A549 (cell line): ENCODE data around the gene RNU4-1. TPM values are rescaled to one million over a fixed set of nuclear protein-coding genes. Genes with fewer than 3 reads are reported as not detected.
A peak's percentile ranks its signal among the peaks of the same experiment; 100 is the strongest.
"Not testable (repeated sequence)": the region's sequence is repeated elsewhere in the genome, so short reads cannot be mapped to it uniquely, and the experiment has no call there.

Source experiments
- ATAC-seq, 2 experiments: fragments of 200-7000 bp in 1 of 2; fragments of >200 bp in 1 of 2; cut with Nextera tagmentation in 1 of 2; cut with Tn5 transposase in 1 of 2; 3 replicates each; pipeline versions ENCODE4 v1.8.0 to v1.9.1; 2018 to 2020; ENCODE audit warnings: mild to moderate bottlenecking in 1 of 2, moderate library complexity in 1 of 2
- CTCF ChIA-PET: fragments of 300-600 bp; sonication (Branson Sonifier 250); formaldehyde crosslinking; extraction: SDS; loops from one replicate; lab custom pipeline; 2021; ENCODE audit warnings: antibody characterized with exemption, inconsistent platforms; lab: Yijun Ruan, JAX
- POLR2A ChIA-PET: fragments of 350-600 bp; formaldehyde crosslinking; extraction: SDS; loops from one replicate; lab custom pipeline; 2021; ENCODE audit warnings: antibody characterized with exemption, inconsistent platforms; lab: Yijun Ruan, JAX
- DNase-seq, 2 experiments: peaks; one replicate each; pipeline versions ENCODE4 v3.0.0 to v3.0.0-alpha.2; 2011 to 2016; ENCODE audit warnings: low read depth in 1 of 2, low spot score in 1 of 2
- FAIRE-seq: peaks from 2 replicates; lab custom pipeline; 2011; peaks lifted over from hg19 to GRCh38; lab: Jason Lieb, UNC
- H3K27ac ChIP-seq, 2 experiments: fragments of >200 bp; sonication (Bioruptor Twin); formaldehyde crosslinking; 3 replicates each; pipeline ENCODE4 v1.5.1; 2016 to 2017
- H3K4me1 ChIP-seq: fragments of >200 bp; sonication (Bioruptor Twin); formaldehyde crosslinking; 3 replicates; pipeline ENCODE4 v1.6.1; 2016
- H3K4me2 ChIP-seq: fragments of >200 bp; sonication (Bioruptor Twin); formaldehyde crosslinking; 3 replicates; pipeline ENCODE4 v1.6.1; 2016
- H3K4me3 ChIP-seq: fragments of >200 bp; sonication (Bioruptor Twin); formaldehyde crosslinking; 3 replicates; pipeline ENCODE4 v1.5.1; 2016
- H3K9me3 ChIP-seq: fragments of >200 bp; sonication (Bioruptor Twin); formaldehyde crosslinking; 3 replicates; pipeline ENCODE4 v1.6.1; 2016
- CBX2 ChIP-seq: fragments of 200-600 bp; sonication (generic); IDR thresholded peaks from 2 replicates; pipeline ENCODE4 v1.6.1; 2016; ENCODE audit warnings: low read depth, mild to moderate bottlenecking, borderline replicate concordance
- CTCF ChIP-seq: fragments of >200 bp; sonication (Bioruptor Twin); formaldehyde crosslinking; IDR thresholded peaks from 3 replicates; pipeline ENCODE4 v1.5.1; 2016
- GATA3 ChIP-seq: IDR thresholded peaks from 2 replicates; pipeline ENCODE4 v1.6.1; 2012; ENCODE audit warnings: borderline replicate concordance
- HOXA7 ChIP-seq: fragments of 250-450 bp; sonication (Bioruptor Pico); IDR thresholded peaks from 2 replicates; pipeline ENCODE4 v1.5.0; 2020; ENCODE audit warnings: mild to moderate bottlenecking, moderate library complexity
- JUNB ChIP-seq: fragments of >200 bp; sonication (Bioruptor Twin); formaldehyde crosslinking; IDR thresholded peaks from 2 replicates; pipeline ENCODE4 v1.6.1; 2016
- NPAS2 ChIP-seq: fragments of 250-450 bp; sonication (Bioruptor Pico); IDR thresholded peaks from 2 replicates; pipeline ENCODE4 v1.8.0; 2022; ENCODE audit warnings: mild to moderate bottlenecking, moderate library complexity, borderline replicate concordance
- NR3C1 ChIP-seq: fragments of >200 bp; sonication (Bioruptor Twin); formaldehyde crosslinking; IDR thresholded peaks from 3 replicates; pipeline ENCODE4 v1.6.1; 2017
- RAD21 ChIP-seq, 2 experiments: fragments of >200 bp in 1 of 2; sonication (Bioruptor Twin) in 1 of 2; formaldehyde crosslinking in 1 of 2; IDR thresholded peaks in 1 of 2; conservative IDR thresholded peaks in 1 of 2; 2 replicates in 1 of 2; 3 replicates in 1 of 2; pipeline ENCODE4 v1.6.1; 2012 to 2018; ENCODE audit warnings: inconsistent platforms in 1 of 2
- RARB ChIP-seq: fragments of 250-450 bp; sonication (Bioruptor Pico); IDR thresholded peaks from 2 replicates; pipeline ENCODE4 v1.8.0; 2021; ENCODE audit warnings: mild to moderate bottlenecking, moderate library complexity
- RCOR1 ChIP-seq: fragments of 150-350 bp; IDR thresholded peaks from 2 replicates; pipeline ENCODE4 v1.6.1; 2014; ENCODE audit warnings: antibody characterized with exemption, low read length, low read depth
- SMC3 ChIP-seq: fragments of >200 bp; sonication (Bioruptor Twin); formaldehyde crosslinking; IDR thresholded peaks from 3 replicates; pipeline ENCODE4 v1.6.1; 2018; ENCODE audit warnings: inconsistent platforms
- SREBF2 ChIP-seq: fragments of 450-650 bp; IDR thresholded peaks from 2 replicates; pipeline ENCODE4 v1.6.1; 2014; ENCODE audit warnings: mild to moderate bottlenecking, moderate library complexity
- TFCP2L1 ChIP-seq: fragments of 250-450 bp; sonication (Bioruptor Pico); IDR thresholded peaks from 2 replicates; pipeline ENCODE4 v1.5.0; 2021; ENCODE audit warnings: mild to moderate bottlenecking
- USF2 ChIP-seq: fragments of 450-650 bp; IDR thresholded peaks from 2 replicates; pipeline ENCODE4 v1.6.1; 2014; ENCODE audit warnings: antibody characterized with exemption
- ZSCAN20 ChIP-seq: fragments of 250-450 bp; sonication (Bioruptor Pico); IDR thresholded peaks from 2 replicates; pipeline ENCODE4 v1.8.0; 2022; ENCODE audit warnings: mild to moderate bottlenecking, moderate library complexity
- WGBS: methylation state at CpG from one replicate; pipeline ENCODE4 v1.1.6; 2017; ENCODE audit errors: missing lambda C conversion rate; 5-methylcytosine and 5-hydroxymethylcytosine counted together
- polyA plus RNA-seq, 4 experiments: library from polyadenylated mRNA; depleted of rRNA in 3 of 4; stranded (reverse); fragments of >200 nt; fragmentation: RNase III in 1 of 4; extraction: RNeasy Plus Mini Kit Qiagen cat#74134 plus additional on column Dnase treatment in 1 of 4; gene quantifications; 2 replicates in 3 of 4; 3 replicates in 1 of 4; pipeline ENCODE4 v1.2.3, GENCODE V29; 2011 to 2017
- TF ChIP-seq, protein P1 (sequence below): fragments of >200 bp; sonication (Bioruptor Twin); formaldehyde crosslinking; IDR thresholded peaks from 3 replicates; pipeline ENCODE4 v1.6.1; 2016
- TF ChIP-seq, protein P2 (sequence below): IDR thresholded peaks from 2 replicates; pipeline ENCODE4 v1.6.1; 2012
- TF ChIP-seq, protein P3 (sequence below): fragments of 250-450 bp; sonication (Bioruptor Pico); IDR thresholded peaks from 2 replicates; pipeline ENCODE4 v1.5.0; 2020; ENCODE audit warnings: low read depth, mild to moderate bottlenecking, moderate library complexity

Gene RNU4-1
- polyA plus RNA-seq, 2 of the 4 experiments (the other 2 are of a cell fraction): not detected

- Histone ChIP-seq H3K4me2 (no peak overlapping the region), H3K4me3 (no peak overlapping the region), H3K27ac (no peak overlapping the region), H3K9me3 (peaks cover 23% of the 10 kb centered on the region), H3K4me1 (no peaks in the 10 kb centered on the region)
- no peak for ATAC-seq
- FAIRE-seq: no peak
- WGBS: 58% methylated on average over 2 of the region's 2 CpGs
- POLR2A ChIA-PET: no interaction called here
- no peak for DNase-seq
- TF ChIP-seq CBX2 (no peak), RAD21 (conservative IDR thresholded peaks at IDR 0.05 in 1 of 2, IDR thresholded peaks at IDR 0.05 in 1 of 2) (no peak), HOXA7 (CRISPR knock-in tag) (no peak), SREBF2 (no peak), NPAS2 (no peak), RCOR1 (no peak), USF2 (no peak), NR3C1 (no peak), JUNB (no peak)
- TF ChIP-seq, protein P1, sequence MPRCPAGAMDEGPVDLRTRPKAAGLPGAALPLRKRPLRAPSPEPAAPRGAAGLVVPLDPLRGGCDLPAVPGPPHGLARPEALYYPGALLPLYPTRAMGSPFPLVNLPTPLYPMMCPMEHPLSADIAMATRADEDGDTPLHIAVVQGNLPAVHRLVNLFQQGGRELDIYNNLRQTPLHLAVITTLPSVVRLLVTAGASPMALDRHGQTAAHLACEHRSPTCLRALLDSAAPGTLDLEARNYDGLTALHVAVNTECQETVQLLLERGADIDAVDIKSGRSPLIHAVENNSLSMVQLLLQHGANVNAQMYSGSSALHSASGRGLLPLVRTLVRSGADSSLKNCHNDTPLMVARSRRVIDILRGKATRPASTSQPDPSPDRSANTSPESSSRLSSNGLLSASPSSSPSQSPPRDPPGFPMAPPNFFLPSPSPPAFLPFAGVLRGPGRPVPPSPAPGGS: no peak
- CTCF ChIA-PET: interaction anchor here (0.9 to 1.5 kb wide), 3 partner anchors 13 to 92 kb away, joined by 3 read pairs; no protein-coding TSS in a partner anchor
Measured at GRCh38 chr12:120337730-120338129, 44.7 kb upstream of the RNU4-1 start.

DNA sequence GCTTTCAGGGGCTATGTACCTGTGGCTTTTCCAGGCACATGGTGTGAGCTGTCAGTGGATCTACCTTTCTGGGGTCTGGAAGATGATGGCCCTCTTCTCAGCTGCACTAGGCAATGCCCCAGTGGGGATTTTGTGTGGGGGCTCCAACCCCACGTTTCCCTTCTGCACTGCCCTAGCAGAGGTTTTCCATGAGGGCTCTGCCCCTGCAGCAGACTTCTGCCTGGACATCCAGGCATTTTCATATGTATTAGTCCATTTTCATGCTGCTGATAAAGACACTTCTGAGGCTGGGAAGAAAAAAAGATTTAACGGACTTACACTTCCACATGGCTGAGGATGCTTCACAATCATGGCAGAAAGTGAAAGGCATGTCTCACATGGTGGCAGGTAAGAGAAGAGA, 43.4 kb upstream of the RNU4-1 start:
- H3K4me3 ChIP-seq, H3K4me1 ChIP-seq, H3K4me2 ChIP-seq, ATAC-seq, DNase-seq, FAIRE-seq, H3K27ac ChIP-seq, POLR2A ChIA-PET: not testable (repeated sequence)
- 56% methylated on average over 2 of the region's 2 CpGs for WGBS
- CTCF ChIA-PET: interaction anchor here (0.6 to 2.2 kb wide), 10 partner anchors 10 to 764 kb away, joined by 3 to 12 read pairs (median 4); no protein-coding TSS in a partner anchor
- H3K9me3 ChIP-seq: peaks cover 23% of the 10 kb centered on the region

DNA sequence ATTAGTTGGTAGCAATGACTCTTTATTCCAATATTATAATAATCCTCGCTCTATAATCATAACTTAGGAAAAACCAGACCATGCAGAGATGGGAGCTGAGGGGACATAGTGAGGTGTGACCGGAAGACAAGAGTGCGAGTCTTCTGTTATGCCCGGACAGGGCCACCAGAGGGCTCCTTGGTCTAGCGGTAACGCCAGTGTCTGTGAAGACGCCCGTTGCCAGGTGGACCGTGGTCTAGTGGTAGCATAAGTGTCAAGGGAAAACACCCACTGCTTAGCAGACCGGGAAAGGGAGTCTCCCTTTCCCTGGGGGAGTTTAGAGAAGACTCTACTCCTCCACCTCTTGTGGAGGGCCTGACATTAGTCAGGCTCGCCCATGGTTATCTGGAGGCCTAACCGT, 42.4 kb upstream of the RNU4-1 start:
- WGBS: 22% methylated on average over 12 of the region's 12 CpGs
- DNase-seq (peak in 1 of 2 experiments; percentile 76), ATAC-seq (peak; percentile 54 to 66; a peak in 3 of 6 replicates)
- H3K4me3 ChIP-seq, H3K4me2 ChIP-seq, H3K27ac ChIP-seq, FAIRE-seq, H3K4me1 ChIP-seq, POLR2A ChIA-PET: not testable (repeated sequence)
- peaks cover 23% of the 10 kb centered on the region for H3K9me3 ChIP-seq
- TF ChIP-seq CTCF (peak; percentile 59), SMC3 (peak; percentile 53), RAD21 (conservative IDR thresholded peaks at IDR 0.05 in 1 of 2, IDR thresholded peaks at IDR 0.05 in 1 of 2) (peak; percentile 51 to 71; a peak in 3 of 5 replicates)
- TF ChIP-seq, protein P2, sequence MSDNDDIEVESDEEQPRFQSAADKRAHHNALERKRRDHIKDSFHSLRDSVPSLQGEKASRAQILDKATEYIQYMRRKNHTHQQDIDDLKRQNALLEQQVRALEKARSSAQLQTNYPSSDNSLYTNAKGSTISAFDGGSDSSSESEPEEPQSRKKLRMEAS: peak; percentile 39; the same call in 1 of the 2 replicates
- CTCF ChIA-PET: interaction anchor here (0.6 to 2.2 kb wide), 11 partner anchors 9 to 322 kb away, joined by 3 to 12 read pairs (median 4); no protein-coding TSS in a partner anchor

- Histone ChIP-seq H3K4me1 (no peaks in the 10 kb centered on the region), H3K4me3 (no peak overlapping the region), H3K4me2 (no peak overlapping the region), H3K27ac (no peak overlapping the region), H3K9me3 (peaks cover 15% of the 10 kb centered on the region; the same call in 2 of the 3 replicates)
- POLR2A ChIA-PET: no interaction called here
- ATAC-seq (peak; percentile 16 to 39; a peak in 2 of 6 replicates), DNase-seq (no peak), FAIRE-seq (no peak)
- CTCF ChIA-PET: interaction anchor here (1.5 to 1.6 kb wide), 2 partner anchors 15 to 98 kb away, joined by 7 read pairs; no protein-coding TSS in a partner anchor
- 73% methylated on average over 7 of the region's 7 CpGs for WGBS
- TF ChIP-seq TFCP2L1 (CRISPR knock-in tag) (no peak), GATA3 (no peak), ZSCAN20 (CRISPR knock-in tag) (no peak), RARB (CRISPR knock-in tag) (no peak)
- TF ChIP-seq, protein P3, sequence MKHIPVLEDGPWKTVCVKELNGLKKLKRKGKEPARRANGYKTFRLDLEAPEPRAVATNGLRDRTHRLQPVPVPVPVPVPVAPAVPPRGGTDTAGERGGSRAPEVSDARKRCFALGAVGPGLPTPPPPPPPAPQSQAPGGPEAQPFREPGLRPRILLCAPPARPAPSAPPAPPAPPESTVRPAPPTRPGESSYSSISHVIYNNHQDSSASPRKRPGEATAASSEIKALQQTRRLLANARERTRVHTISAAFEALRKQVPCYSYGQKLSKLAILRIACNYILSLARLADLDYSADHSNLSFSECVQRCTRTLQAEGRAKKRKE (CRISPR knock-in tag): no peak
Measured at GRCh38 chr12:120332523-120332922, 39.5 kb upstream of the RNU4-1 start.
